Hematopoietic multipotent progenitor cell (in vitro differentiated cells): Measurements from ENCODE around the gene DNASE1L2. TPM values are rescaled to one million over a fixed set of nuclear protein-coding genes. Genes with fewer than 3 reads are reported as not detected.
"Not testable (repeated sequence)": the region's sequence is repeated elsewhere in the genome, so short reads cannot be mapped to it uniquely, and the experiment has no call there.

Experiments
- DNase-seq, 3 donors: peaks; one replicate each; pipeline ENCODE4 v3.0.0-alpha.2; 2011 to 2015; ENCODE audit warnings: low read depth in 2 of 3, low spot score in 2 of 3
- total RNA-seq: library from RNA; depleted of rRNA; stranded (reverse); fragments of >200 nt; gene quantifications from one replicate; pipeline ENCODE4 v1.2.3, GENCODE V29; 2012

Gene DNASE1L2
- total RNA-seq, 1 donor, result 0.54 TPM

- not testable (repeated sequence) for DNase-seq
Measured at GRCh38 chr16:2267505-2267912, 31.3 kb downstream of the DNASE1L2 start.

GRCh38 chr16:2267913-2268666 lies 31.8 kb downstream of the DNASE1L2 start, which contains the start of gene RNPS1:
RNPS1 (minus strand) TSS chr16:2268126; CDS start chr16:2264643, 3,483 bp downstream.
- peak; percentile 97 to 99 (median 98) for DNase-seq

DNA sequence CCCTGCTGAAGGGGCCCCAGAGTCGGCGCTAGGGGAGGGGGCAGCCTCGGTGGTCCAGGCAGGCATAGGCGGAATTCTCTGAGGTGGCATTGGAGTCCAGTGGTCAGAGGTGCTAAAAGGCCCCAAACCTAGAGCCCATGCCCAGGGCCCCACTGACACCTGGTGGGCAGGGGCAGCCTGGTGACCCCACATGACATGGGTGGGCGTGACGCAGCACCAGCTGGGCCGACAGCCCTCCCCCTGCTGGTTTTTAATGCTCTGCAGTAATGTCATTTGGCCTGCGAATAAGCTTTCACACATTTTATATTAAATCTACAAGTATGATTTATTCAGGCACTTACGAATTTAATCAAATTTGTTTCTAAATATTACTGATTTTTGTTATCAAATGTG lies 33.8 kb downstream of the DNASE1L2 start:
- no peak for DNase-seq

- DNase-seq, result no peak
Measured at GRCh38 chr16:2270588-2271470, 34.6 kb downstream of the DNASE1L2 start.

DNA sequence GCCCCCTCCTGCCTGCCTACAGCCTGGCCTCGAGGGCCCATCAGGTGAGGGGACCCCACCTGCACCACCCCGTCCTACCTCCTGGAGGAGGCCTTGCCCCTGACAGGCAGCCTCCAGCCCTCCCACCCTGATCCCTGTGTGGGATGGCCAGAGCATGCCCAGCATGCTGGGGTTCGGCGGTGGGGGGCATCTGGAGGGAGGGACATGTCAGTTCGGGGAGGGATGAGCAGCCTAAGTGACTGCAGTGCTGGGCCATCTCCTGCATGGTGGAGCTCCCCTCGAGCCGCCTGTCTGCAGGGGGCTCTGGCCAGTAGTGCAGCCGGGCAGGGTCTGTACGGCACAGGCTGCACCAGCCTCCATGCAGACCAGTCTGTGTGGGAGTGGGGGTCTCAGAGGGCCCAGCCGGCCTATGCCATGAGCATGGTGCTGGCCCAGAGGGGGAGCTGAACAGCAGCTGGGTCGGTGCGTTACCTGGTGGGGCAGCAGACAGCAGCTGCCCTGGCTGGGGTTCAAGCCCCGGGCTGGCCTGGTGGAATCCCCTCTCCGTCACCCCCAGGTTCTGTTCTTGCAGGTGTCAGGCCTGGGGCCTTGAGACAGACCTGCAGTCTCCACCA lies 35.7 kb downstream of the DNASE1L2 start:
- DNase-seq, result no peak

DNA sequence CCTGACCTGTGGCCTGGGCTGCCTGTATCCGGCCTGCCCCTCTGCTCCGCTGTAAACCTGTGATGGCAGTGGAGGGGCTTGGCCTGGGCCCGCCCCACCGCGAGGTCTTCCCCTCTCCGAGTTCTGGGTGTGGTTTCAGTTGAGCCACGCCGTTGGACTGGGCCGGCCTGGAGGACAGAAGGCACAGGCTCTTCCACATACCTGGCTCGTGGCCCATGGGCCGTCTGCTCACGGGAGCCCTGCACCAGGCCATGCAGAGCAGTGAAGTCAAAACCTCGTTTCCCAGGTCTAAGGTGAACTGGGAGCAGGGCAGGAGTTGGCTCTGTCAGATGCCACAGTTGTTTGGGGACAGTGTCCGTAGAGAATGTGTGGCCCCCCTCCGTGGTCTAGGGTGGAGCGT lies 37.2 kb downstream of the DNASE1L2 start:
- DNase-seq, result no peak

GRCh38 chr16:2273931-2274330 lies 37.7 kb downstream of the DNASE1L2 start:
- no peak for DNase-seq

GRCh38 chr16:2275476-2276367 lies 39.5 kb downstream of the DNASE1L2 start:
- DNase-seq, result no peak

GRCh38 chr16:2276368-2277195 lies 40.3 kb downstream of the DNASE1L2 start:
- no peak for DNase-seq

- no peak for DNase-seq
Measured at GRCh38 chr16:2277466-2278271, 41.4 kb downstream of the DNASE1L2 start.

DNA sequence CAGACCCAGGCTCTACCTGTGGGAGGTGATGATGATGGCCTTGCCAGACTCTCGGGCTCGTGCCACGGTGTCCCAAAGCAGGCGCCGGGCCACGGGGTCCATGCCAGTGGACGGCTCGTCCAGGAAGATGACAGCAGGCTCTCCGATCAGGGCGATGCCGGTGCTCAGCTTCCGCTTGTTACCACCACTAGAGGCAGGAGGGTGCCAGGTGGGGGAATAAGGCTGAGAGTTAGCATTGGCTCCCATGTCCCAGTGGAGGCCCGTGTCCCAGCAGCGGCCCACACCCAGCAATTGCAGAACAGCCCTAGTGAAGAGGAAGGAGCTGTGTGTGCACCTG lies 42.0 kb downstream of the DNASE1L2 start:
- DNase-seq, result no peak

GRCh38 chr16:2278956-2279800 lies 42.9 kb downstream of the DNASE1L2 start:
- no peak for DNase-seq

DNA sequence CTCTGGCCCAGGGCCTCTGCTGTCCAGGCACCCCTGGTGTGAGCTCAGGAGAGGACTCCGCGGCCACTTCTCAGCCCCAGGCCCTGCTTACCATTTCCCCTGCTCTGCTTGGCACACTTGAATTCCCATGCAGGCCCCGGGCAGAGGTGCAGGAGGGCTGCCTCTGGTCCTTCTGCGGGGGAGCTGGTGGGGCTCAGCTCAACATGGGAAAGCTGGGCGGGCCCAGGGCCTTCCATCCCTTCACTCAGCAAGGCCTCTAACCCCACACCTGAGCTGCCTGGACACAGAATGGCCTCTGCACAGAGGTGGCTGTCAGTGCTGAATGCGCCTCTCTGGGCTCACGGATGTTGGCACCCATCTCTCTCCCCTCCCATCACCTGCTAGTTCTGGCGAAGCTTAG lies 44.2 kb downstream of the DNASE1L2 start:
- no peak for DNase-seq

GRCh38 chr16:2280981-2281542 lies 44.8 kb downstream of the DNASE1L2 start:
- DNase-seq, result no peak

GRCh38 chr16:2282262-2282661 lies 46.0 kb downstream of the DNASE1L2 start:
- no peak for DNase-seq

- no peak for DNase-seq
Measured at GRCh38 chr16:2282866-2283555, 46.8 kb downstream of the DNASE1L2 start.
